HEK293 (cell line): ENCODE results near the gene ATP5MC3.

Experiments used
- ELK4 ChIP-seq: IDR thresholded peaks from 2 replicates; pipeline ENCODE4 v1.6.1; 2011; ENCODE audit warnings: mild to moderate bottlenecking, low read depth, low read length, borderline replicate concordance
- FEZF1 ChIP-seq: fragments of 450-650 bp; formaldehyde crosslinking; IDR thresholded peaks from 2 replicates; pipeline ENCODE4 v1.5.1; 2016; ENCODE audit warnings: missing biosample characterization, missing genetic modification characterization
- GLI4 ChIP-seq: fragments of 450-650 bp; formaldehyde crosslinking; IDR thresholded peaks from 2 replicates; pipeline ENCODE4 v1.5.1; 2016; ENCODE audit warnings: missing biosample characterization, missing genetic modification characterization
- PRDM1 ChIP-seq: fragments of 450-650 bp; formaldehyde crosslinking; IDR thresholded peaks from 2 replicates; pipeline ENCODE4; 2016; ENCODE audit warnings: missing biosample characterization, missing genetic modification characterization
- REST ChIP-seq: fragments of 450-650 bp; formaldehyde crosslinking; IDR thresholded peaks from 2 replicates; pipeline ENCODE4 v1.5.1; 2016; ENCODE audit warnings: missing biosample characterization, missing genetic modification characterization
- SETDB1 ChIP-seq: IDR thresholded peaks from one replicate; pipeline ENCODE4 v1.6.1; 2017; ENCODE audit warnings: mild to moderate bottlenecking, low read length, moderate library complexity, mixed read lengths; ENCODE audit not compliant: insufficient read length
- TRIM28 ChIP-seq: IDR thresholded peaks from 2 replicates; pipeline ENCODE4 v1.6.1; 2011; ENCODE audit warnings: low read length, control low read depth, borderline replicate concordance
- YY2 ChIP-seq: fragments of 450-650 bp; formaldehyde crosslinking; IDR thresholded peaks from 2 replicates; pipeline ENCODE4 v1.5.1; 2016; ENCODE audit warnings: missing biosample characterization, missing genetic modification characterization
- ZBTB20 ChIP-seq: fragments of 450-650 bp; formaldehyde crosslinking; IDR thresholded peaks from 2 replicates; pipeline ENCODE4 v1.5.1; 2016; ENCODE audit warnings: missing biosample characterization, missing genetic modification characterization
- ZBTB21 ChIP-seq: fragments of 450-650 bp; formaldehyde crosslinking; IDR thresholded peaks from 2 replicates; pipeline ENCODE4 v1.5.1; 2017; ENCODE audit warnings: missing biosample characterization, missing genetic modification characterization
- ZBTB26 ChIP-seq: fragments of 450-650 bp; formaldehyde crosslinking; optimal IDR thresholded peaks from 2 replicates; pipeline ENCODE3; 2016; ENCODE audit warnings: missing biosample characterization, mild to moderate bottlenecking, missing genetic modification characterization
- ZFP41 ChIP-seq: fragments of 450-650 bp; formaldehyde crosslinking; IDR thresholded peaks from 2 replicates; pipeline ENCODE4 v1.5.1; 2016; ENCODE audit warnings: missing biosample characterization, missing genetic modification characterization, borderline replicate concordance
- ZNF10 ChIP-seq: fragments of 450-650 bp; formaldehyde crosslinking; IDR thresholded peaks from 2 replicates; pipeline ENCODE4 v1.5.1; 2017; ENCODE audit warnings: missing biosample characterization, missing genetic modification characterization
- ZNF174 ChIP-seq: fragments of 450-650 bp; formaldehyde crosslinking; IDR thresholded peaks from 2 replicates; pipeline ENCODE4 v1.5.0; 2017; ENCODE audit warnings: missing biosample characterization, mild to moderate bottlenecking, missing genetic modification characterization
- ZNF175 ChIP-seq: fragments of 450-650 bp; formaldehyde crosslinking; IDR thresholded peaks from 2 replicates; pipeline ENCODE4 v1.5.1; 2016; ENCODE audit warnings: missing biosample characterization, missing genetic modification characterization
- ZNF2 ChIP-seq: fragments of 450-650 bp; formaldehyde crosslinking; IDR thresholded peaks from 2 replicates; pipeline ENCODE4 v1.5.1; 2016; ENCODE audit warnings: missing biosample characterization, missing genetic modification characterization
- ZNF248 ChIP-seq: fragments of 450-650 bp; formaldehyde crosslinking; IDR thresholded peaks from 2 replicates; pipeline ENCODE4 v1.5.1; 2017; ENCODE audit warnings: missing biosample characterization, missing genetic modification characterization
- ZNF324 ChIP-seq: fragments of 450-650 bp; formaldehyde crosslinking; IDR thresholded peaks from 2 replicates; pipeline ENCODE4 v1.5.1; 2016; ENCODE audit warnings: missing biosample characterization, missing genetic modification characterization
- ZNF350 ChIP-seq: fragments of 450-650 bp; formaldehyde crosslinking; IDR thresholded peaks from 2 replicates; pipeline ENCODE4 v1.5.0; 2017; ENCODE audit warnings: missing biosample characterization, mild to moderate bottlenecking, missing genetic modification characterization
- ZNF394 ChIP-seq: fragments of 450-650 bp; formaldehyde crosslinking; IDR thresholded peaks from 2 replicates; pipeline ENCODE4 v1.5.1; 2016; ENCODE audit warnings: missing biosample characterization, missing genetic modification characterization, mild to moderate bottlenecking, moderate library complexity, borderline replicate concordance
- ZNF404 ChIP-seq: fragments of 450-650 bp; formaldehyde crosslinking; IDR thresholded peaks from 2 replicates; pipeline ENCODE4 v1.5.1; 2017; ENCODE audit warnings: missing biosample characterization, missing genetic modification characterization
- ZNF473 ChIP-seq: fragments of 450-650 bp; formaldehyde crosslinking; IDR thresholded peaks from 2 replicates; pipeline ENCODE4 v1.5.1; 2017; ENCODE audit warnings: missing biosample characterization, missing genetic modification characterization
- ZNF48 ChIP-seq: fragments of 450-650 bp; formaldehyde crosslinking; IDR thresholded peaks from 2 replicates; pipeline ENCODE4 v1.5.1; 2016; ENCODE audit warnings: missing biosample characterization, missing genetic modification characterization
- ZNF555 ChIP-seq: fragments of 450-650 bp; formaldehyde crosslinking; conservative IDR thresholded peaks from 2 replicates; pipeline ENCODE4 v1.5.1; 2017; ENCODE audit warnings: missing biosample characterization, mild to moderate bottlenecking, missing genetic modification characterization, inconsistent platforms
- ZNF561 ChIP-seq: fragments of 450-650 bp; IDR thresholded peaks from 2 replicates; pipeline ENCODE4 v1.5.1; 2018; ENCODE audit warnings: missing biosample characterization, missing genetic modification characterization, borderline replicate concordance
- ZNF571 ChIP-seq: fragments of 450-650 bp; formaldehyde crosslinking; IDR thresholded peaks from 2 replicates; pipeline ENCODE4 v1.5.0; 2017; ENCODE audit warnings: missing biosample characterization, missing genetic modification characterization
- ZNF624 ChIP-seq: fragments of 450-650 bp; formaldehyde crosslinking; IDR thresholded peaks from 2 replicates; pipeline ENCODE4 v1.5.1; 2017; ENCODE audit warnings: missing biosample characterization, missing genetic modification characterization
- ZNF626 ChIP-seq: fragments of 450-650 bp; sonication (Bioruptor Pico); formaldehyde crosslinking; IDR thresholded peaks from 2 replicates; pipeline ENCODE4 v1.5.1; 2018; ENCODE audit warnings: missing biosample characterization, missing genetic modification characterization, inconsistent platforms
- ZNF704 ChIP-seq: fragments of 450-650 bp; formaldehyde crosslinking; IDR thresholded peaks from 2 replicates; pipeline ENCODE4 v1.5.1; 2016; ENCODE audit warnings: missing biosample characterization, missing genetic modification characterization
- ZNF707 ChIP-seq: fragments of 450-650 bp; formaldehyde crosslinking; IDR thresholded peaks from 2 replicates; pipeline ENCODE4 v1.5.1; 2016; ENCODE audit warnings: missing biosample characterization, missing genetic modification characterization
- ZNF747 ChIP-seq: fragments of 450-650 bp; formaldehyde crosslinking; IDR thresholded peaks from 2 replicates; pipeline ENCODE4 v1.5.1; 2016; ENCODE audit warnings: missing biosample characterization, missing genetic modification characterization
- ZNF76 ChIP-seq: fragments of 450-650 bp; formaldehyde crosslinking; IDR thresholded peaks from 2 replicates; pipeline ENCODE4; 2016; ENCODE audit warnings: low read depth, missing biosample characterization, missing genetic modification characterization, borderline replicate concordance
- ZNF791 ChIP-seq: fragments of 450-650 bp; formaldehyde crosslinking; IDR thresholded peaks from 2 replicates; pipeline ENCODE4 v1.5.1; 2016; ENCODE audit warnings: missing biosample characterization, missing genetic modification characterization
- ZNF837 ChIP-seq: fragments of 450-650 bp; formaldehyde crosslinking; IDR thresholded peaks from 2 replicates; pipeline ENCODE4 v1.5.1; 2016; ENCODE audit warnings: missing biosample characterization, missing genetic modification characterization
- ZNF843 ChIP-seq: fragments of 450-650 bp; formaldehyde crosslinking; IDR thresholded peaks from 2 replicates; pipeline ENCODE4 v1.5.1; 2016; ENCODE audit warnings: missing biosample characterization, missing genetic modification characterization
- ZSCAN23 ChIP-seq: fragments of 450-650 bp; formaldehyde crosslinking; IDR thresholded peaks from 2 replicates; pipeline ENCODE4 v1.5.1; 2016; ENCODE audit warnings: missing biosample characterization, missing genetic modification characterization

Gene ATP5MC3

GRCh38 chr2:175167792-175168563 lies 13.5 kb downstream of the ATP5MC3 start, which contains the start of gene ATF2 (continued):
- TF ChIP-seq ELK4 (no peak), YY2 (tag by site-specific recombination) (peak; percentile 73; the same call in 1 of the 2 replicates), GLI4 (0 out of 2 replicates have a peak, but pooled peaks have one; percentile 56), ZBTB21 (tag by site-specific recombination) (no peak), REST (tag by site-specific recombination) (no peak; the same call in 1 of the 2 replicates), ZNF175 (no peak), TRIM28 (peak; percentile 65; the same call in 1 of the 2 replicates), ZNF561 (tag by site-specific recombination) (no peak; the same call in 1 of the 2 replicates), ZNF624 (tag by site-specific recombination) (no peak), ZNF707 (tag by site-specific recombination) (no peak), ZNF837 (tag by site-specific recombination) (no peak), ZNF791 (tag by site-specific recombination) (no peak), ZBTB26 (peak; percentile 44), PRDM1 (no peak), ZNF248 (tag by site-specific recombination) (no peak), ZNF350 (tag by site-specific recombination) (no peak), ZNF571 (tag by site-specific recombination) (no peak), ZBTB20 (no peak; the same call in 1 of the 2 replicates), ZNF174 (tag by site-specific recombination) (no peak), ZNF843 (tag by site-specific recombination) (peak; percentile 65; the same call in 1 of the 2 replicates), ZNF704 (tag by site-specific recombination) (no peak), ZNF747 (tag by site-specific recombination) (no peak), ZFP41 (tag by site-specific recombination) (no peak), ZNF48 (no peak), ZNF394 (tag by site-specific recombination) (peak; percentile 18; the same call in 1 of the 2 replicates), ZNF2 (tag by site-specific recombination) (peak; percentile 86; the same call in 1 of the 2 replicates), ZNF404 (tag by site-specific recombination) (no peak), FEZF1 (no peak), ZNF626 (tag by site-specific recombination) (no peak), ZNF555 (tag by site-specific recombination) (no peak), ZSCAN23 (no peak), ZNF324 (tag by site-specific recombination) (peak; percentile 27; the same call in 1 of the 2 replicates), SETDB1 (no peak), ZNF76 (peak; percentile 90), ZNF10 (tag by site-specific recombination) (0 out of 2 replicates have a peak, but pooled peaks have one; percentile 43), ZNF473 (tag by site-specific recombination) (no peak)
